K562 (cell line): ENCODE data around the gene SMARCA4. TPM values are rescaled to one million over a fixed set of nuclear protein-coding genes. Genes with fewer than 3 reads are reported as not detected.
A peak's percentile ranks its signal among the peaks of the same experiment; 100 is the strongest.

ENCODE experiments used
- BDP1 ChIP-seq: IDR thresholded peaks from 3 replicates; pipeline ENCODE4 v1.6.1; 2011; ENCODE audit not compliant: insufficient read length, insufficient read depth
- BRD4 ChIP-seq: fragments of 200-600 bp; sonication (generic); IDR thresholded peaks from 2 replicates; pipeline ENCODE4 v1.6.1; 2017; ENCODE audit warnings: inconsistent platforms
- CCAR2 ChIP-seq: fragments of 200-400 bp; formaldehyde crosslinking; IDR thresholded peaks from 2 replicates; pipeline ENCODE4 v1.6.1; 2017; ENCODE audit warnings: mild to moderate bottlenecking, low read depth, low read length
- COPS2 ChIP-seq: fragments of 450-650 bp; conservative IDR thresholded peaks from 2 replicates; pipeline ENCODE4 v1.6.1; 2016; ENCODE audit warnings: mild to moderate bottlenecking, moderate library complexity
- EHMT2 ChIP-seq: fragments of 450-650 bp; IDR thresholded peaks from 2 replicates; pipeline ENCODE4 v1.6.1; 2018; ENCODE audit warnings: antibody characterized with exemption
- HEY1 ChIP-seq: fragments of 250-450 bp; sonication (Bioruptor Pico); IDR thresholded peaks from 2 replicates; pipeline ENCODE4 v1.5.0; 2020; ENCODE audit warnings: mild to moderate bottlenecking, moderate library complexity, borderline replicate concordance
- HNRNPH1 ChIP-seq: fragments of 200-400 bp; formaldehyde crosslinking; optimal IDR thresholded peaks from 2 replicates; pipeline ENCODE3; 2017; ENCODE audit warnings: low read depth, mild to moderate bottlenecking, low read length, moderate library complexity
- MXI1 ChIP-seq: IDR thresholded peaks from 2 replicates; pipeline ENCODE4 v1.6.1; 2011; ENCODE audit warnings: low read depth, mild to moderate bottlenecking, improper control_type of control experiment, low read length
- NBN ChIP-seq: fragments of 450-650 bp; IDR thresholded peaks from 2 replicates; pipeline ENCODE4 v1.6.1; 2016; ENCODE audit warnings: low read depth, mild to moderate bottlenecking
- NELFE ChIP-seq: IDR thresholded peaks from 2 replicates; pipeline ENCODE4 v1.6.1; 2011; ENCODE audit warnings: mild to moderate bottlenecking; ENCODE audit not compliant: insufficient read depth, insufficient read length
- NR2C2 ChIP-seq, 2 experiments: fragments of 200-800 bp in 1 of 2; sonication (Bioruptor generic) in 1 of 2; sonication (generic) in 1 of 2; formaldehyde crosslinking in 1 of 2; IDR thresholded peaks; 2 replicates each; pipeline versions ENCODE4 v1.6.1 to v1.8.0; 2016 to 2022; ENCODE audit warnings: mild to moderate bottlenecking in 1 of 2, missing compliant biosample characterization in 1 of 2, missing genetic modification characterization in 1 of 2, missing genetic modification reagents in 1 of 2
- PHB2 ChIP-seq: fragments of 450-650 bp; IDR thresholded peaks from 2 replicates; pipeline ENCODE4 v1.6.1; 2017; ENCODE audit warnings: low read depth
- POLR2G ChIP-seq: fragments of 200-400 bp; formaldehyde crosslinking; IDR thresholded peaks from 2 replicates; pipeline ENCODE4 v1.6.1; 2017; ENCODE audit warnings: low read depth, mild to moderate bottlenecking, antibody characterized with exemption, low read length, moderate library complexity
- RNF2 ChIP-seq: sonication (generic); IDR thresholded peaks from 2 replicates; pipeline ENCODE4 v1.6.1; 2016
- SRSF1 ChIP-seq: fragments of 200-400 bp; formaldehyde crosslinking; IDR thresholded peaks from 2 replicates; pipeline ENCODE4 v1.6.1; 2017; ENCODE audit warnings: mild to moderate bottlenecking, low read depth, low read length, moderate library complexity
- SRSF7 ChIP-seq: fragments of 200-400 bp; formaldehyde crosslinking; optimal IDR thresholded peaks from 2 replicates; pipeline ENCODE3; 2017; ENCODE audit warnings: mild to moderate bottlenecking, low read depth, low read length
- ZFPM2 ChIP-seq: fragments of 250-450 bp; sonication (Bioruptor Pico); IDR thresholded peaks from 2 replicates; pipeline ENCODE4 v1.5.1; 2022; ENCODE audit warnings: mild to moderate bottlenecking
- ZKSCAN1 ChIP-seq: fragments of 150-350 bp; IDR thresholded peaks from 2 replicates; pipeline ENCODE4 v1.6.1; 2016; ENCODE audit warnings: low read depth, low read length
- ZNF232 ChIP-seq: sonication (generic); formaldehyde crosslinking; IDR thresholded peaks from 2 replicates; pipeline ENCODE4 v1.8.0; 2022; ENCODE audit warnings: mild to moderate bottlenecking, missing genetic modification reagents
- ZNF589 ChIP-seq: fragments of 200-800 bp; sonication (Bioruptor generic); IDR thresholded peaks from 2 replicates; pipeline ENCODE4 v1.6.1; 2016; ENCODE audit warnings: low read depth, missing genetic modification characterization, missing compliant biosample characterization
- ZNF699 ChIP-seq: fragments of 250-450 bp; sonication (Bioruptor Pico); IDR thresholded peaks from 2 replicates; pipeline ENCODE4 v1.8.0; 2021; ENCODE audit warnings: mild to moderate bottlenecking, moderate library complexity; ENCODE audit not compliant: insufficient replicate concordance
- polyA plus RNA-seq, 8 experiments: library from polyadenylated mRNA; depleted of rRNA in 4 of 8; stranded (reverse) in 5 of 8; unstranded in 3 of 8; fragments of >200 nt; fragmentation: Nextera tagmentation in 2 of 8; fragmentation: Illumina TruSeq in 1 of 8; extraction: Ambion mirVana in 2 of 8; extraction: Trizol in 1 of 8; gene quantifications; 2 replicates each; pipeline versions ENCODE4 v1.2.1 to v1.2.3, GENCODE V29; 2011 to 2014; ENCODE audit warnings: inconsistent platforms in 1 of 8, missing spikeins in 1 of 8
- total RNA-seq, 7 experiments: library from RNA; depleted of rRNA in 6 of 7; stranded (reverse); fragments of >200 nt in 6 of 7; fragmentation: Illumina TruSeq in 2 of 7; extraction: Trizol in 2 of 7; gene quantifications; 2 replicates each; pipeline versions ENCODE4 v1.2.1 to v1.2.3, GENCODE V29; 2011 to 2021; ENCODE audit warnings: low replicate concordance in 1 of 7
- TF ChIP-seq, protein P1 (sequence below), 2 experiments: fragments of 450-650 bp; formaldehyde crosslinking in 1 of 2; IDR thresholded peaks; 2 replicates each; pipeline versions ENCODE4 v1.4.0 to v1.6.1; 2014 to 2020; ENCODE audit warnings: mild to moderate bottlenecking in 2 of 2, borderline replicate concordance in 1 of 2, low read depth in 1 of 2

The SMARCA4 gene
- total and polyA plus RNA-seq, 9 of the 15 experiments (the other 6 are each of a cell fraction or from before 2014, with no cell fraction given) = 19.3 to 207 (median 52.1) TPM

DNA sequence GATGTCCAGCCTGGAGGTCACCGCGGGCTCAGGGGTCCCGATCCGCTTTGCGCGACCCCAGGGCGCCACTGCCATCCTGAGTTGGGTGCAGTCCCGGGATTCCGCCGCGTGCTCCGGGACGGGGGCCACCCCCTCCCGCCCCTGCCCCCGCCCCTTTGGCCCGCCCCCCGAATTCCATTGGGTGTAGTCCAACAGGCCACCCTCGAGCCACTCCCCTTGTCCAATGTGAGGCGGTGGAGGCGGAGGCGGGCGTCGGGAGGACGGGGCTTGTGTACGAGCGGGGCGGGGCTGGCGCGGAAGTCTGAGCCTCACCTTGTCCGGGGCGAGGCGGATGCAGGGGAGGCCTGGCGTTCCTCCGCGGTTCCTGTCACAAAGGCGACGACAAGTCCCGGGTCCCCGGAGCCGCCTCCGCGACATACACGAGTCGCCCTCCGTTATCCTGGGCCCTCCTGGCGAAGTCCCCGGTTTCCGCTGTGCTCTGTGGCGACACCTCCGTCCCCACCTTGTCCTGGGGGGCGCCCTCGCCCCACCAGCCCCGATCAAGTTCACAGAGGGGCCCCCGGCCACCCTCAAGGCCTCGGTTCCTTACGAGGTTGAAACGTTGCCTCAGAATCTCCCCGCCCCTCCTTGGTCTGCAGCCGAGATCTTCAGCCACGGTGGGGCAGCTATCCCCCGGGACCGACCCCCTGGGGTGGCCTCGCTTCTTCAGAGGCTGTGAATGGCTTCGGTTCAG lies 129.6 kb downstream of the SMARCA4 start (continued):
- TF ChIP-seq, protein P1, sequence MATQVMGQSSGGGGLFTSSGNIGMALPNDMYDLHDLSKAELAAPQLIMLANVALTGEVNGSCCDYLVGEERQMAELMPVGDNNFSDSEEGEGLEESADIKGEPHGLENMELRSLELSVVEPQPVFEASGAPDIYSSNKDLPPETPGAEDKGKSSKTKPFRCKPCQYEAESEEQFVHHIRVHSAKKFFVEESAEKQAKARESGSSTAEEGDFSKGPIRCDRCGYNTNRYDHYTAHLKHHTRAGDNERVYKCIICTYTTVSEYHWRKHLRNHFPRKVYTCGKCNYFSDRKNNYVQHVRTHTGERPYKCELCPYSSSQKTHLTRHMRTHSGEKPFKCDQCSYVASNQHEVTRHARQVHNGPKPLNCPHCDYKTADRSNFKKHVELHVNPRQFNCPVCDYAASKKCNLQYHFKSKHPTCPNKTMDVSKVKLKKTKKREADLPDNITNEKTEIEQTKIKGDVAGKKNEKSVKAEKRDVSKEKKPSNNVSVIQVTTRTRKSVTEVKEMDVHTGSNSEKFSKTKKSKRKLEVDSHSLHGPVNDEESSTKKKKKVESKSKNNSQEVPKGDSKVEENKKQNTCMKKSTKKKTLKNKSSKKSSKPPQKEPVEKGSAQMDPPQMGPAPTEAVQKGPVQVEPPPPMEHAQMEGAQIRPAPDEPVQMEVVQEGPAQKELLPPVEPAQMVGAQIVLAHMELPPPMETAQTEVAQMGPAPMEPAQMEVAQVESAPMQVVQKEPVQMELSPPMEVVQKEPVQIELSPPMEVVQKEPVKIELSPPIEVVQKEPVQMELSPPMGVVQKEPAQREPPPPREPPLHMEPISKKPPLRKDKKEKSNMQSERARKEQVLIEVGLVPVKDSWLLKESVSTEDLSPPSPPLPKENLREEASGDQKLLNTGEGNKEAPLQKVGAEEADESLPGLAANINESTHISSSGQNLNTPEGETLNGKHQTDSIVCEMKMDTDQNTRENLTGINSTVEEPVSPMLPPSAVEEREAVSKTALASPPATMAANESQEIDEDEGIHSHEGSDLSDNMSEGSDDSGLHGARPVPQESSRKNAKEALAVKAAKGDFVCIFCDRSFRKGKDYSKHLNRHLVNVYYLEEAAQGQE (IDR thresholded peaks at IDR 0.05; ENCODE audit: borderline replicate concordance) = no peak
- TF ChIP-seq, protein P1 (CRISPR knock-in tag; IDR thresholded peaks at IDR 0.05; ENCODE audit: low read depth) = no peak
- no peak for TF ChIP-seq HEY1
- no peak for TF ChIP-seq HNRNPH1
- TF ChIP-seq POLR2G = peak; percentile 90
- TF ChIP-seq SRSF7 = no peak
- TF ChIP-seq EHMT2 = no peak
- TF ChIP-seq ZNF699 (CRISPR knock-in tag) = no peak
- TF ChIP-seq ZNF232 = no peak
- no peak for TF ChIP-seq ZNF589 (CRISPR knock-in tag)
- no peak; the same call in 1 of the 2 replicates for TF ChIP-seq MXI1
- TF ChIP-seq BRD4 = no peak
- no peak for TF ChIP-seq BDP1
- no peak for TF ChIP-seq COPS2
- peak; percentile 27; the same call in 1 of the 2 replicates for TF ChIP-seq NR2C2 (CRISPR knock-in tag; IDR thresholded peaks at IDR 0.05)
- no peak; the same call in 1 of the 2 replicates for TF ChIP-seq NR2C2 (tag; IDR thresholded peaks at IDR 0.05)
- no peak for TF ChIP-seq NBN
- no peak for TF ChIP-seq ZFPM2 (CRISPR knock-in tag)
- TF ChIP-seq NELFE = no peak
- TF ChIP-seq ZKSCAN1 = no peak
- no peak for TF ChIP-seq RNF2
- TF ChIP-seq PHB2 = no peak
- no peak for TF ChIP-seq SRSF1
- no peak for TF ChIP-seq CCAR2
